GM18507 (cell line): ENCODE data around the gene KCNMA1.
A peak's percentile ranks its signal among the peaks of the same experiment; 100 is the strongest.

Source experiments
- DNase-seq: peaks from one replicate; pipeline ENCODE4 v3.0.0; 2011; ENCODE audit warnings: low read depth; ENCODE audit not compliant: insufficient read length; ENCODE audit errors: extremely low spot score
- FAIRE-seq: peaks from 2 replicates; lab custom pipeline; 2011; peaks lifted over from hg19 to GRCh38; lab: Jason Lieb, UNC

Gene KCNMA1

GRCh38 chr10:77026148-77026547, 611.5 kb downstream of the KCNMA1 start:
- DNase-seq, result no peak
- no peak for FAIRE-seq

- DNase-seq, result no peak
- FAIRE-seq, result no peak
Measured at GRCh38 chr10:77024461-77024860, 613.1 kb downstream of the KCNMA1 start.

GRCh38 chr10:77023396-77023795, 614.2 kb downstream of the KCNMA1 start:
- FAIRE-seq, result no peak
- DNase-seq, result no peak

- DNase-seq, result no peak
- FAIRE-seq, result no peak
Measured at GRCh38 chr10:77022671-77023070, 614.9 kb downstream of the KCNMA1 start.

GRCh38 chr10:77021966-77022490, 615.6 kb downstream of the KCNMA1 start:
- DNase-seq (no peak), FAIRE-seq (no peak)

GRCh38 chr10:77020426-77021040, 617.1 kb downstream of the KCNMA1 start:
- FAIRE-seq, result no peak

GRCh38 chr10:77016855-77017254, 620.8 kb downstream of the KCNMA1 start:
- DNase-seq, result no peak
- FAIRE-seq, result no peak

More at GRCh38 chr10:77020426-77021040, 617.1 kb downstream of the KCNMA1 start:
- DNase-seq, result no peak

GRCh38 chr10:77016278-77016815, 621.3 kb downstream of the KCNMA1 start:
- DNase-seq (no peak), FAIRE-seq (no peak)

GRCh38 chr10:77015360-77015759, 622.2 kb downstream of the KCNMA1 start:
- no peak for FAIRE-seq
- no peak for DNase-seq

GRCh38 chr10:77012812-77013500, 624.7 kb downstream of the KCNMA1 start:
- FAIRE-seq (no peak), DNase-seq (no peak)

GRCh38 chr10:77011874-77012811, 625.5 kb downstream of the KCNMA1 start:
- FAIRE-seq (no peak), DNase-seq (no peak)

GRCh38 chr10:77010430-77010829, 627.2 kb downstream of the KCNMA1 start:
- DNase-seq (no peak), FAIRE-seq (no peak)

GRCh38 chr10:77007834-77008233, 629.8 kb downstream of the KCNMA1 start:
- no peak for FAIRE-seq

GRCh38 chr10:77006836-77007511, 630.6 kb downstream of the KCNMA1 start:
- FAIRE-seq (no peak), DNase-seq (no peak)

More at GRCh38 chr10:77007834-77008233, 629.8 kb downstream of the KCNMA1 start:
- DNase-seq, result no peak

GRCh38 chr10:77005871-77006270, 631.7 kb downstream of the KCNMA1 start:
- DNase-seq (no peak), FAIRE-seq (no peak)

GRCh38 chr10:77004917-77005564, 632.6 kb downstream of the KCNMA1 start:
- peak; percentile 41 for FAIRE-seq
- DNase-seq, result no peak

- FAIRE-seq (no peak), DNase-seq (no peak)
Measured at GRCh38 chr10:77002872-77003271, 634.7 kb downstream of the KCNMA1 start.

- DNase-seq (no peak), FAIRE-seq (no peak)
Measured at GRCh38 chr10:77001206-77001605, 636.4 kb downstream of the KCNMA1 start.

GRCh38 chr10:76998451-76998850, 639.2 kb downstream of the KCNMA1 start:
- no peak for DNase-seq
- FAIRE-seq, result no peak
